ENCODE results near the gene PIWIL4.
"Not testable (repeated sequence)": the region's sequence is repeated elsewhere in the genome, so short reads cannot be mapped to it uniquely, and the experiment has no call there.

PIWIL4 gene

DNA sequence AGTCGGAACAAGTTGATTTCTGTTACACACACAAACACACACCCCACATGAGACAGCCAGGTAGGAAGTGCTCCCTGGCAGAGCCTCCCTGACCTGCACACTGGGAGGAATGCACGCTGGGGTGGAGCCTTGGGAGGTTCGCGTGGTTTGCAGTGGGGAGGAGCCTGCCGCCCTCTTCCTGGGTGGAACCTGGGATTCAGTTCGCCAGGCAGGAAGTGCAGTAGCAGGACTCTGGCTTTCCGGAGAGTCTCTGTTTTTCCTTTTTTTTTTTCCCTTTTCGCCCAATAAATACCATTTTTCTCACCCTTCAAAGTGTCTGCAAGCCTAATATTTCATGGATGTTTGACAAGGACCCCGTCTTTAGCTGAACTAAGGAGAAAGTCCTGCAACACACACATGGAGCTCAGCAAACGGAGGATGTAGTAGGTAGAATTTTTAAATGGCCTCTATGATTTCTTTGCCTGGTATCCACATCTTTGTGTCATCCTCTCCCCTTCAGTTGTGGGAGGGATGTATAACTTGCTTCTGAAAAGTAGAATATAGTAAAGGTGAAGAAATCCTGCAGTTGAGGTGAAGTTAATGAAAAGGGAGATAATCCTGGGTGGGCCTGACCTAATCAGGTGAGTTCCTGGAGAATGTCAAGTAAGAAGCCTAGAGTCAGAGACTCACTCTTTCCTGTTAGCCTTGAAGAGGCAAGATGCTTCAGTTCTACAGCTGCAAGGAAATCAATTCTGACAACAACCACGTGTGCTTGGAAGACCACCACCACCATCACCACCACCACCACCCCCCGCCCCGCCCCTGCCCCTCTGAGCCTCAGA, 72.9 kb downstream of the PIWIL4 start:
- no peak for DNase-seq

DNA sequence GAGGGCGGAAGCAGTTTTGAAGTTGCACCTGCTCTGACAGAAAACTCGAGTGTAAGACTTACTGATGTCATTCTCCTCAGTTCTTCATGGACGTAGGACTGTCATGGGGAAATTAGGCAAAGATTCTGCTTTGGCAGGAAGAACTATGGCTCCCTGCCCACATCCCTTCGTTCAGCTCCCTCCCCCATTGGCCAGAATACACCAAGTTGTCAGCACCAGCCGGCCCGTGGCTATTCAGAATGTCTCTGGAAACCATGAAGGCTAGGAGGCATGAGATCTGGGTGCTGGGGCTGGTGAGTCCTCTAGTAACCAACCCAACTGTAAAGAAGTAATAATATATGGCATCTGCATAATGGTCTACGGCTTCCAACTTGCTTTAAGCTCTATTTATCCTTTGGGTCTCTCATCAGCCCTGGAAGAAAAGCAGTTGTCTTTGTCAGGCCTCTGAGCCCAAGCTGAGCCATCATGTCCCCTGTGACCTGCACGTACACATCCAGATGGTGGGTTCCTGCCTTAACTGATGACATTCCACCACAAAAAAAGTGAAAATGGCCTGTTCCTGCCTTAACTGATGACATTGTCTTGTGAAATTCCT, 74.1 kb downstream of the PIWIL4 start:
- no peak for DNase-seq

DNA sequence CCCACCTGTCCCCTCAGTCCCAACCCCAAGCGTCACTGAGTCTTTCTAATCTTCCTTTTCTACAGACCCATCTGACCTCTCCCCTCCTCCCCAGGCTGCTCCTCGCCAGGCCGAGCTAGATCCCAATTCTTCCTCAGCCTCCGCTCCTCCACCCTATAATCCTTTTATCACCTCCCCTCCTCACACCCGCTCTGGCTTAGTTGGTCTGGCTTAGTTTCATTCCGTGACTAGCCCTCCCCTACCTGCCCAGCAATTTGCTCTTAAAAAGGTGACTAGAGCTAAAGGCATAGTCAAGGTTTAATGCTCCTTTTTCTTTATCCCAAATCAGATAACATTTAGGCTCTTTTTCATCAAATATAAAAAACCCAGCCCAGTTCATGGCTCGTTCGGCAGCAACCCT, 76.0 kb downstream of the PIWIL4 start:
- not testable (repeated sequence) for DNase-seq

DNA sequence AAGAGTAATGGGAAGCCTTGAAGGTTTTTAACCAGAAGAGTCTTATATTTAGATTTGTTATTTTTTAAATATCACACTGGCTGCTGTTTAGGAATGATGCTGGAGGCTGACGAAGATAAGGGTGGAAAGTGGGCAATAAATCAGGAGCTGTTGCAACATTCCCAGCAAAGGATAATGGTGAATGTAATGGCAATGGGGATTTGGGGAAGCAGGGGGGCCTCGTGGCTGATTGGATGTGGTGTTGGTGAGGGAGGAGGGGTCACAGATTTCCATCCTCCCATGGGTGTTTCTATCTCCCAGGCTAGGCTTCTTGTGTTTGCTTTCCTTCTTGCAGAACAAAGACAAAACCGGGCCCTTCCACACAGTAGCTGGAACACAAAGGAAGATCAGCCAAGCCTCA, 80.8 kb downstream of the PIWIL4 start:
- no peak for DNase-seq

DNA sequence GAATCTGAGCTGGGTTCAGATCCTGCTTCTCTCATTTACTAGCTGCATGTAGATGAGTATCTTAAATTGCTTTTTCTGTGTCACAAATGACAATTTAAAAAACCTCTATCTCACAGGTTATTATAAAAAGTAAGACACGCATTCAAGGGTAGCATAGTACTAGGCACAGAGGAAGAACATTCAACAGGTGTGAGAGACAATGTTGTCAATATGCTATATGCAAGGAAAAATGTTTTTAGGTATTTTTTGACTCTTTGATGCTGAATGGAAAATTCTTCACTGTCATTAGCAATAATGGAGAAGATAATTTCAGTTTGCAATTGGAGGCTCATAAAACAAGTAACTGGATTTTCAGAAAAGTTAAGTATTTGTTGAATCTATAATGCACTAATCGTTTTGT, 81.6 kb downstream of the PIWIL4 start:
- DNase-seq = no peak

DNA sequence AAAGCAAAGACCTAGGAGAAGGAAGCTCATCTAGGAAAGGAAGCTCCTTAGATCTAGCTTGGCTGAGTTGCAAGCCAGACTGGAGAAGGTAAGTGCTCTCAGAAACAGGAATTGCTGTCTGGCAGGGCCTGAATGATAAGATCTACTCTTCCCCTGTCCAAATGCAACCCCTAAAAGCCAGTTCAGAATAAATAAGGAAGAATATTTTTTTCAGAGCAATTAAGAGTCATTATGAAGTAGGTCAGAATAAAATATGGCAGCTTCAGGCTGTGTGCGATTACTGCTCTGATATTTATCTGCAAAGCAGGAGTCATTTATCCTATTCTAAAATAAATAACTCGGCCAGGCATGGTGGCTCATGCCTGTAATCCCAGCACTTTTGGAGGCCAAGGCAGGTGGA, 82.1 kb downstream of the PIWIL4 start:
- no peak for DNase-seq

DNA sequence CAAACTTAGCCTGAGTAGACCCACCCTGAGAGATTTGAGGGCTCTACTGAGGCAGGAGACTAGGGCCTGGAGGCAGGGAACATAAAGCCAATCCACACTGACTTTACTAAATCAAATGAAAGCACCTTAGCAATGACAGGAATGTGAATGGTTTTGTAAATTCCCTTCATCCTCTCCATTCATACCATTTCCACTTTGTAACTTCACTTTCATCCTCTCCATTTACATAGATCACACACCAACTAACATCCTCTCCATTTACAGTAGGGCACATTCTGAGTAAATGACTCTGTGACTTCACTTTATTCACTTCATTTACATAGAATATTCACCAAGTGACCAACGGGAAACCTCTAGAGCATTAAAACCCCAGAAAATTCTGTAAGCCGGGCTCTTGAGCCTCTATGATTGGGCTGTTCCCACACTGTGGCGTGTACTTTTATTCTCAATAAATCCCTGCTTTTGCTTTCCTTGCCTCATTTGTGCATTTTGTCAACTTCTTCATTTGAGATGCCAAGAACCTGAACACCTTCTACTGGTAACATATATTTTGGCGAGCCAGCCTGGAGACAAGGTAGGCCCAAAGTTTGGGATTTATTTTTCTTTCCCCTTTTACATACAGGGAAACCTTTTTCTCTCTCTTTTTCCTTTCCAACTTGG, 82.9 kb downstream of the PIWIL4 start:
- DNase-seq = no peak

DNA sequence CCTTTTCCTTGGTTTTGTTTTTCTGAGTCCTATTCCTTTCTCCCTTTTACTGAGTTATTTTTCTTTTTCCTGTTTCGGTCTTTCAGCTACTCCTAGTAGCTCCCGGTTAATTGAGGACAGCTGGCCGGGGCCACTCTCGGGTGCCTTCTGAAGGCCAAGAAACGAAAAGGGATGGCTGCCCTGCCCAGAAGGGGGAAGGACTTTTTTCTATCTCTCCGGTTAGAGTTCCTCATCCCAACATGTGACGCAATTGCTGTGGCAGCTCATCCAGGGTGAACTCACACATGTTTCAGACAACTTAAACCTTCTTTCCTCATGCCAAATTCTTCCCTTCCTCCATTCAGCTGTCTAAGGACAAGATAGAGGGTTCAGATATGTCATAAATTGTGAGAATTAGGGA, 83.6 kb downstream of the PIWIL4 start:
- DNase-seq = peak; percentile 27 to 31

DNA sequence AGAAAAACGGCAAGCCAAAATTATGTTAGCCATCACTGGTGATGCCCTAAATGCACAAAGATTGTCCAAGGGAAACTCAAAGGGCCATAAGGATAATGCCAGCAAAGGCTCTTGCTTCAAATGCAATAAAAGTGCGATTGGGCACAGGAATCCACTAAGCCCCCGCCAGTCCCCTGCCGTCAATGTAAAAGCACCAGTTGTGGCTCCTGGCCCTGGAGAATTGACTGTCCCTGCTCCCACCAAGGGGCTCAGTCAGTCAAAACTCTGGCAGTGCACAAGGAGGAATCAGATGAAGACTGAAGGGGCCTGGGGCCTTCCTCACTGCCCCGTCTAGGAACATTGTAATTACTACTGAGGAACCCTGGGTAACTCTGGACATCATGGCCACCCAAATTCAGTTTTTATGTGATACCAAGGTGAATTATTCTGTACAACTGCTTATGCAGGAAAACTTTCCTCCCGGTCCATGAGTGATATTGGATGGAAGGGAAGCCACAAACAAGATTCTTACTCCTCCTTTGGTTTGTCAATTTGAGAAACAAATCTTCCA, 85.6 kb downstream of the PIWIL4 start:
- DNase-seq = no peak

DNA sequence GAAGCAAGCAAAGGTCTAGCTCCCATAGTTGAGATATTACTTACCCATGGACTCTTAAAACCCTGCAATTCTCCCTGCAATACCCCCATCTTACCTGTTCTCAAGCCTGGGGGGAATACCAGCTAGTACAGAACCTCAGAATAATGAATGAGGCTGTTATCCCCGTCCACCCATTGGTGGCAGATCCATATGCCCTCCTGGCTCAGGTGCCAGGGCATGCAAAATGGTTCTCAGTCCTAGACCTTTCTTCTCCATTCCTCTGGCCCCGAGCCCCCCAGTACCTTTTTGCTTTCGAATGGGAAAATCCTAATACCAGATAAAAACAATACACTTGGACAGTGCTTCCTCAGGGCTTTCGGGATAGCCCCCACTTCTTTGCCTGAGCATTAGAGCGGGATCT, 86.4 kb downstream of the PIWIL4 start:
- DNase-seq = no peak

DNA sequence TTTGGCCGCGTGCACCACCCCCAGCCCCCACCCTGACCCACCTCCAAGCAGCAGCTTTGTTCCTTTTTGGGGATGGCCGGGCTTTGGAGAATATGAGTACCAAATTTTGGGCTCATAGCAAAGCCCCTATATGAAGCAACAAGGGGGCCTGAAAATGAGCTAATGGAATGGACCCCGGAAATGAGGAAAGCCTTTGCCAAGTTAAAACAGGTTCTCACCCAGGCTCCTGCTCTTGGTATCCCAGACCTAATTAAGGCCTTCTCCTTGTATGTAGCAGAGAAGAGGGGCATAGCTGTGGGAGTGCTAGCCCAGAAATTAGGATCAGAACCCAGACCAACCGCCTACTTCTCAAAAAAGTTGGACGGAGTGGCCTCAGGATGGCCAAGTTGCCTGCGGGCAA, 87.0 kb downstream of the PIWIL4 start:
- DNase-seq = no peak

DNA sequence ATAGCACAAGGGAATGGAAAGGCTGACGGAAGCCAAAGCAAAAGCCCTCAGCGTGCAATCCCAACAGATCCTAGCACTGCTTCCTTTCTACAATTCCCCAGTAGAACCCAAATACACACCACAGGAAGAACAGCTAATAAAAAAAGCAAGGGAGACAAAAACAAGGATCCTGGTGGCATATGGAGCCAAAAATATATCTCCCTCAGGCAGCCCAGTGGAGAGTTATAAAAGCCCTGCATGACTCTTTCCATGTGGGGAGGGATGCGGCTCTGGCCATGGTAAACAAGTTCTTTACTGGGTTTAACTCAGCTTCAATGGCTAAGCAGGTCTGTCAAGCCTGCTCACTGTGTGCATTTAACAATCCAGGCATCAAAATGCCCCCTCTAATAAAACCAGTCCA, 88.1 kb downstream of the PIWIL4 start:
- DNase-seq = no peak

DNA sequence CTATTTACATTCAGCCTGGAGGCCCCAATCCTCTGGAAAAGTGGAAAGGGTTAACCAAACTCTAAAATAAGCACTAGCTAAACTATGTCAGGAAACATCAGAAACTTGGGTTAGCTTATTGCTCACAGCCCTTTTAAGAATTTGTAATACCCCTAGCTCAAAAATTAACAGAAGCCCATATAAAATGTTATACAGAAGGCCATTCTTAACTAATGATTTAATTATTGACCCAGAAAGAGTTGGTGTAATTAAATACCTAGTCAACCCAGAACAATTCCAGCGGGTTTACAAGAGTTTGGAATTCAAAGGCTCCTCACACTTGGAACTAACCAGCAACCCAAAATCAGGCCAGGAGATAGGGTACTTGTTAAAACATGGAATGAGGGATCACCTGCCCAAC, 88.8 kb downstream of the PIWIL4 start:
- no peak for DNase-seq

DNA sequence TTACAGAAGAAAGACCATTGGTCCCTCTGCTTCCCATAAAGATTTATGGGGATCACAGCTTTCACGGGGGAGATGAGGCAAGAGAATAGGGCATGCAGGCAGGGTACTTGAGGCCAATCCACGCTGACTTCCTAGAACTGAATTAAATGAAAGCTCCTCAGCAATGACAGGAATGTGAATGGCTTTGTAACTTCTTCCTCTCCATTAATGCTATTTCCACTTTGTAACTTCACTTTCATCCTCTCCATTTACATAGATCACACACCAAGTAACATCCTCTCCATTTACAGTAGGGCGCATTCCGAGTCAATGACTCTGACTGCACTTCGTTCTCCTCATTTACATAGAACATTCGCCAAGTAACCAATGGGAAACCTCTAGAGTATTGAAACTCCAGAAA, 89.8 kb downstream of the PIWIL4 start:
- no peak for DNase-seq

DNA sequence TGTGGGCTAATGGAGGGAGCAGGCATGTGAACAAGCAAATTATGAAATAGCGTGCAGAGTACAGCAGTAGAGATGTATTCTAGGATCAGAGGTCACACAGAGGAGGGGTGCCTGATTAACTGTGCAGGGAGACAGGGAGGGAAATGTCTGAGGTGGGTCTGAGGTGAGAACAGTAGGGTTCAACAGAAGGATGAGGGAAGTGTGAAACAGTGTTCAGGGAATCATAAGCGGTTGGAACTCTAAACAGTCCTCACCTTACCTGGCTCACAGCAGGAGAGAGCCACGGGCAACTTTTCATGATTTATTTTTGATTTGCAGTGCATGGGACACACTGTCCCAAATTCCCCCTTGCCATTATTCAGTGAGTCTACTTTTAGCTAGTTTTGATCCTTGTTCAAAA, 90.5 kb downstream of the PIWIL4 start:
- no peak for DNase-seq

DNA sequence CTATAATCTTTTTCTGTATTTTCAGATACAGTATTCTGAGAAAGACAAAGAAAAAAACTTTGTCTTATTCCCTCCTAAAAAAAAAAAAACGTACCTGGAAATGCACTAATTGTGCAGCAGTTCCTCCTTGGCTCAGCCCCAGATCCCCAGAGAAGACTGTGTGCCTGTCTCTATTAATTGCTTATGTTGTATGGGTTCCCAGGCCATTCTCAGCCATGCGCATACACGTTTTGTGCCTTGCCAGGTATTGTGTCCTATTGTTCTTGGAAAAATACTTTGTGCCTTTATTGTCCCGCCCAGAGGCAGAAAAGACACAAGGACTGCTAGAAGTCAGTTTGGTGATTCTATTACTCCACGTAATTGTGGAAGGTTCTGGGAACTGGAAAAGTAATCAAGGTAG, 91.2 kb downstream of the PIWIL4 start:
- no peak for DNase-seq

DNA sequence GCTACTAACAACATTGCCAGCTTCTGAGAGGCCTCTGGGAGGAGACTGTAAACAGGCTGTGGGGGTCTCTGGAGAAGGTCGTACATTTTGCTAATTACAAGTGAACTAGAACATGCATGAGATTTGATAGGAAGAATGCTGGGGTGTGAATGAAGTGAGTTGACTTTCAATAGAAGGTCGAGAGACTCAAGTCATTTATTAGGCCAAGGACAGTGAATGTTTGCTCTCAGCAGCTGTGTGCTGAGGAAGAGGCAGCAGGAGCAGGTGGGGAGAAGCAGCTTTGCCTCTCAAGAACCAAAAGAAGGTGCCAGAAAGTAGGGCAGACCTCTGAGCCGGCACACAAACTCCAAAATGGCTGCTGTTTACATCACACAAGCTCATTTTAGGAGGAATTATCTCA, 91.7 kb downstream of the PIWIL4 start:
- DNase-seq = no peak

DNA sequence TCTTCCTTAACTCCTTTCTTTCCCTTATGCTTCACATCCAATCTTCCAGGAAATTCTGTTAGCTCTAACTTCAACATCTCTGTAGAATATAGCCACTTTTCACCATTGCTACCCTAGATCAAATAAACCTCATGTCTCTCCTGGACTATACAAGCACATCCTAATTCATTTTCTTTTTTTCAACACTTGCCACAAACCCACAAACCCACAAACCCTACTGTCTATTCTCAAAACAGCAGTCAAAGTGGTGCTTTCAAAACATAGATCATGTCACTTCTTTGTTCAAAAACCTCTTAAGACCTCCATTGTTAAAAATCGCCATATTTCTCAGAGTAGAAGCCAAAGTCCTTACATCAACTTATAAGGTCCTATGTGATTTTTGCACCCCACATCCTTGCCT, 94.3 kb downstream of the PIWIL4 start:
- DNase-seq = no peak

DNA sequence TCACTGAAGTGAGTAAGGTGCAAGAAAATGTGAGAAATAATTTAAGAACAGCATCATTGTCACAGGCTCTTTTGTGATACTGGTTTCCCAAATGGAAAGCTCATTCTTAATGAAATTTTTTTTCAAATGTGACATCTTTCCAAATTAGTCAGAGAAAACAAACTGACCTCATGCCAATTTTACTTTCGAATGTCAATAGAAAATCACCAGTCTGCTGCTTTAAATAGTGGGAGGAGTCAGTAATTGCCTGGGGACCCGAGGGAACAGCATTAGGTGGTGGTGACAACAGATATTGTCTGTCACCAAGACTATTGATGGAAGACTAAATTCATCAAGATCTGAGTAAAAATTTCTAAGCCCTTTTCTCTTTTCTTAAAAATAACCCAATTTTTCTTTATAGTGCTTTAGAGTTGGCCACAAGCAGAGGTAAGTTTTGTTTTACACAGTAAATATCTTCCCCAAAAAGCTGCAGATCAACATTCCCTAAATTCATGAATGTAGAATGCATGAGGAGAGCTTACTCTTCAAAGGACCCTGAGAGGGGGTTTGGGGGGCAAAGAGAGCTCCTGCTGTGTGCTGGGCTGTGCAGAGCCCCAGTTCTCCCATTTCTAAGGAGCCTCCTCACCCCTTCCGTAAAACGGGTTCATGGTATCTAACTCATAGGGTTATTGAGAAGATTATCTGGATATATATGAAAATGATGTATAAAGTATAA, 95.1 kb downstream of the PIWIL4 start:
- no peak for DNase-seq

DNA sequence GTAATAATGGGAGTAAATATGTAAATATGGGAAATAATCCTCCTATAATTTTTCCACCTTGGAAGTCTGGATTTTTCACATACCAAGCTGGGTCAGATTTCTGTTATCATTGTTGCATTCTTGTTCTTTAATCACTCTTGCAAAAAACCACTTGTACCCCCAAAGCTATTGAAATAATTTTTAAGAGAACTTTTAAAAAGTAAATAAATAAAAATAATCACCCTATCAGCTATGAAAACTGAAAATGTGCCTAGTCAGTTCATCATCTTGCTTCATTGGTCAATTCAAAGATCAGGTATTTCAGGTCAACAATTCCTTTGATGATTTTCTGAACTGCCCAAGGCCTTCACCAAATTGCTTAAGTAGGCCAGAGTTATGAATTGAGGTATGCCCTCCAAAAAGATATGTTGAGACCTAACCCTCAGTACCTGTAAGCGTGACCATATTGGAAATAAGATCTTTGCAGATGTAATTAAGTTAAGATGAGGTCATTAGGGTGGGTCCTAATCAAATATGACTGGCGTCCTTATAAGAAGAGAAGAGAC, 95.8 kb downstream of the PIWIL4 start:
- DNase-seq = no peak

DNA sequence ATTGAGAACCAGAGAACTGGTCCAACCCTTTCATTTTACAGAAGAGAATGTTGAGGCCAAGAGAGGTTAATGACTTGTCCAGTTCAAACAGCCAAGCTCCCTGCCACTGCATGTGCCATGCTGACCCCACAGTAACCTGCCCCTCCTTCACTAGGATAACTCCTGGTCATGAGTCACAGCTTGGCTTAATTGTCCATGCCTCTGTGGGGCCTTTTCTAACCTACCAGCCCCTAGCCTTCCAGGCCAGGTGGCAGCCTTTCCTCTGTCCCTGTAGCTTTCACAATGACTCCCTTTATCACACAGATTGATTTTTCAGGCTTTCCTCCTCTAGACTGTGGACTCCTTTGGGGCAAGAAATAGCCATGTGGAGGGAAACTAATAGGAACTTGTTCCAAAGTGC, 97.2 kb downstream of the PIWIL4 start:
- DNase-seq = no peak

DNA sequence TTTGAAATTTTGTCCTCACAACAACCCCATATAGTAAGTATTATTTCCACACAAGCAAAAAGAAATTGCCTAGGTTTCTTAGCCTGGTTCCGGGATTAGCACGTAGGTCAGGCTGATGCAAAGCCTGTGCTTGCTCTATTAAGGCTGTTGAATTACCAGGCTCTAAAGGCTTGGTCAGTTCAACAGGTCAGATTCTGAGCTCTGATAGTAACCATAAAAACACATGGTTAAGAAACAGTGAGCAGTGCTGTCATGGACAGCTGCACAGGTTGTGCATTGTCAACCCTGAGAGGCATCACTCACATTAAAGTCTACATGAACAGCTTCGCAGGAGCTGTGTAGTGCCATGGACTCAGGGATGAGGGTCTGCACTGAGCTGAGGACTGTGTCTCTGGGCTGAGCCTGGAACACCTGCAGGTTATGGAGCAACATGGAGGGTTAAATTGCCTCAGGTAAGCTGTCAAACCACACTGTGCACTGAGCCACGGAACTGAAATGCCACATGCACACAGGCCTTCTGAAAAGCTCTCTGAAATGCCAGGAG, 98.0 kb downstream of the PIWIL4 start:
- no peak for DNase-seq
